DOHH2 (cell line): ENCODE measurements around the gene SLC48A1.

Source experiments
- H3F3A ChIP-seq: fragments of 200-600 bp; sonication (generic), shearing (Covaris generic); 2 replicates; pipeline ENCODE4 v1.6.0; 2016; ENCODE audit warnings: antibody characterized with exemption, mild to moderate bottlenecking; ENCODE audit not compliant: control insufficient read depth, insufficient read depth
- H3K27ac ChIP-seq: fragments of 200-600 bp; sonication (generic); 2 replicates; pipeline ENCODE4 v1.5.1; 2014; ENCODE audit warnings: low read depth, mild to moderate bottlenecking, low read length, moderate library complexity
- H3K27me3 ChIP-seq: fragments of 200-600 bp; sonication (generic); 2 replicates; pipeline ENCODE4 v1.6.1; 2014; ENCODE audit warnings: mild to moderate bottlenecking, low read length, mixed read lengths; ENCODE audit not compliant: control insufficient read depth
- H3K36me3 ChIP-seq: fragments of 200-600 bp; sonication (generic); 2 replicates; pipeline ENCODE4 v1.6.1; 2014; ENCODE audit warnings: mild to moderate bottlenecking, low read length, moderate library complexity, mixed read lengths; ENCODE audit not compliant: control insufficient read depth
- H3K4me1 ChIP-seq: fragments of 200-600 bp; sonication (generic); 2 replicates; pipeline ENCODE4 v1.6.1; 2014; ENCODE audit warnings: mild to moderate bottlenecking, low read length, mixed read lengths; ENCODE audit not compliant: control insufficient read depth
- H3K4me2 ChIP-seq: fragments of 200-600 bp; sonication (generic); 2 replicates; pipeline ENCODE4 v1.6.0; 2014; ENCODE audit warnings: mild to moderate bottlenecking, low read length, moderate library complexity
- H3K4me3 ChIP-seq: fragments of 200-600 bp; sonication (generic); 2 replicates; pipeline ENCODE4 v1.5.1; 2014; ENCODE audit warnings: mild to moderate bottlenecking, low read length, mixed read lengths
- H3K79me2 ChIP-seq: fragments of 200-600 bp; sonication (generic); 2 replicates; pipeline ENCODE4 v1.6.1; 2014; ENCODE audit warnings: mild to moderate bottlenecking, low read length, mixed read lengths; ENCODE audit not compliant: control insufficient read depth
- H3K9me2 ChIP-seq: fragments of 200-600 bp; sonication (generic); replicated peaks from 2 replicates; pipeline ENCODE4 v1.6.1; 2014; ENCODE audit warnings: mild to moderate bottlenecking, low read length, mixed read lengths; ENCODE audit not compliant: control insufficient read depth
- H3K9me3 ChIP-seq: fragments of 200-600 bp; sonication (generic); 2 replicates; pipeline ENCODE4 v1.6.1; 2014; ENCODE audit warnings: antibody characterized with exemption, low read length, mixed read lengths; ENCODE audit not compliant: control insufficient read depth, insufficient read depth
- H4K20me1 ChIP-seq: fragments of 200-600 bp; sonication (generic); 2 replicates; pipeline ENCODE4 v1.6.0; 2014; ENCODE audit warnings: low read depth, mild to moderate bottlenecking, antibody characterized with exemption, low read length, moderate library complexity; ENCODE audit not compliant: control insufficient read depth, insufficient read depth
- CTCF ChIP-seq: fragments of 200-600 bp; sonication (generic); IDR thresholded peaks from one replicate; pipeline ENCODE4 v1.5.1; 2014; ENCODE audit warnings: antibody characterized with exemption, mild to moderate bottlenecking, low read depth, low read length; ENCODE audit not compliant: poor library complexity, severe bottlenecking
- EZH2phosphoT487 ChIP-seq: fragments of 200-600 bp; sonication (generic); IDR thresholded peaks from 2 replicates; pipeline ENCODE4 v1.6.1; 2017; ENCODE audit warnings: borderline replicate concordance, mild to moderate bottlenecking, antibody characterized with exemption, low read length, moderate library complexity, mixed read lengths

The SLC48A1 gene

DNA sequence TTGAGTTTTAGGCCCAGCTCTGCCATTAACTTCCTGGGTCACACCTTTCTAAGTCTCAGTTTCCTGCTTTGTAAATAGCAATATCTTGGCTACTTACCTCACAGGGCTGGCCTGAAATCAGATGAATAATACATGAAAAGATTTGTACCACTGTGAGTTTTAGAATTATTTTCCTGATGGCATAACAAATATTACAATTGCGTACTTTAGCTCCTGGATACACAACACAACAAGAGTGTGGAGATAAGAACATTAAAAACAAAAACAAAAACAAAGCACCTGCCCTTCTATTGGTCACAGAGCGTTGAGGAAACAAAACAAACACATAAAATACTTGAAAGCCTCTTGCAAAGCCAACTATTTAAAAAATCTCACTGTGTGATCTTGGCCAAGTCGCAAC, 51.6 kb downstream of the SLC48A1 start:
- Histone ChIP-seq H3K36me3 (no peaks in the 10 kb centered on the region), H3K79me2 (peaks cover 6% of the 10 kb centered on the region), H3F3A (peaks cover 26% of the 10 kb centered on the region), H3K9me3 (no peaks in the 10 kb centered on the region), H3K27ac (peak overlapping the region; percentile 58), H3K27me3 (no peaks in the 10 kb centered on the region), H4K20me1 (no peaks in the 10 kb centered on the region), H3K4me2 (peak overlapping the region; percentile 57), H3K9me2 (no peaks in the 10 kb centered on the region), H3K4me1 (peaks cover 95% of the 10 kb centered on the region), H3K4me3 (peak overlapping the region; percentile 22)
- TF ChIP-seq CTCF = no peak
- no peak for TF ChIP-seq EZH2phosphoT487

GRCh38 chr12:47825173-47825639, 52.2 kb downstream of the SLC48A1 start:
- no peak for TF ChIP-seq EZH2phosphoT487
- TF ChIP-seq CTCF = no peak
- Histone ChIP-seq H3K4me1 (peaks cover 99% of the 10 kb centered on the region), H3K27me3 (no peaks in the 10 kb centered on the region), H3K4me2 (peak overlapping the region; percentile 57; the same call in 1 of the 2 replicates), H3K36me3 (no peaks in the 10 kb centered on the region), H3K27ac (peak overlapping the region; percentile 58), H3K79me2 (peaks cover 1% of the 10 kb centered on the region), H3K9me3 (no peaks in the 10 kb centered on the region), H3F3A (peaks cover 26% of the 10 kb centered on the region), H4K20me1 (no peaks in the 10 kb centered on the region), H3K4me3 (no peak overlapping the region), H3K9me2 (no peaks in the 10 kb centered on the region)

GRCh38 chr12:47828008-47828975, 55.3 kb downstream of the SLC48A1 start:
- Histone ChIP-seq H3K27me3 (no peaks in the 10 kb centered on the region), H3K79me2 (peaks cover 5% of the 10 kb centered on the region), H3K4me2 (peak overlapping the region; percentile 70), H3K27ac (peak overlapping the region; percentile 62), H3K9me2 (no peaks in the 10 kb centered on the region), H3K36me3 (no peaks in the 10 kb centered on the region), H3F3A (peaks cover 30% of the 10 kb centered on the region), H4K20me1 (no peaks in the 10 kb centered on the region), H3K4me1 (peaks cover 99% of the 10 kb centered on the region), H3K9me3 (no peaks in the 10 kb centered on the region), H3K4me3 (peak overlapping the region; percentile 36)
- TF ChIP-seq CTCF (no peak), EZH2phosphoT487 (no peak)
